LNCAP (cell line): ENCODE measurements around the gene NUDT5.

Source experiments
- CTCF ChIP-seq: fragments of 450-650 bp; IDR thresholded peaks from 2 replicates; pipeline ENCODE4 v1.5.1; 2017; ENCODE audit warnings: mild to moderate bottlenecking

NUDT5 gene

GRCh38 chr10:12198156-12198555 lies 2.5 kb upstream of the NUDT5 start:
- TF ChIP-seq CTCF = no peak

GRCh38 chr10:12196531-12197211 lies 980 bp upstream of the NUDT5 start:
- no peak for TF ChIP-seq CTCF

GRCh38 chr10:12195281-12195602 lies 449 bp downstream of the NUDT5 start:
- TF ChIP-seq CTCF = no peak

DNA sequence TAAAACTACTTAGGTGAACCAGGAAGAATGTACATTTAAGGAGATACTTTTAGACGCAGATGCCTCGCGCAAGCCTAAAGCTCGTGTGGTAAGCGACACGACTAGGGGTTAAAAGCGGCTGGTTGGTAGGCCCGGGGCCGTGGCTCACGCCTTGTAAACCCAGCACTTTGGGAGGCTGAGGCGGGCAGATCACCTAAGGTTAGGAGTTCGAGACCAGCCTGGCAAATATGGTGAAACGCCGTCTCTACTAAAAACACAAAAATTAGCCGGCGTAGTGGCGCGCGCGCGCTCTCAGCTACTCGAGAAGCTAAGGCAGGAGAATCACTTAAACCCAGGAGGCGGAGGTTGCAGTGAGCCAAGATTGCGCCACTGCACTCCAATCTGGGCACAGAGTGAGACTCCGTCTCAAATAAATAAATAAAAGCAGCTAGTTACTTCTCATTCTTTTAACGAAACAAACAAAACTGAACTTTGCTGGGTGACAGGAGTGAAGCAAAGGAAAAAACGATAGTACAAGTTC lies 879 bp downstream of the NUDT5 start:
- TF ChIP-seq CTCF = no peak

DNA sequence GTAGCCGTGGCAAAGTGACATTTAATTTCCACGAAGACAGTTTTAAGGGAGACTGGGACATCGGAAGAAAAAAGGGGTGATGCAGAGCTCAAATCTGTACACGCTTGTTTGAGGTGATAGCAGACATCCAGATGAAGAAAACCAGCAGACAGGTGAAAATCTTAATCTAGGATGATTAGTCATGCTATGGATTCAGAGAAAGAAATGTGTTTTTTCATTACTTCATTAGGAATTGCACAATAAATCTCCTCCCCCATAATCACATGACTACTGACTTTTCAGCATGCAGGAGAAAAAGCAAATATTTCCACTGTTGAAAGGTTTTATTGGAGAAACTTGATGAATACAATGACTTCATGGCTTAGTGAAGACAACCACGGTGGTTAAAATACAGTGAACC lies 2.5 kb downstream of the NUDT5 start:
- no peak for TF ChIP-seq CTCF

GRCh38 chr10:12191715-12192114 lies 4.0 kb downstream of the NUDT5 start:
- no peak for TF ChIP-seq CTCF

DNA sequence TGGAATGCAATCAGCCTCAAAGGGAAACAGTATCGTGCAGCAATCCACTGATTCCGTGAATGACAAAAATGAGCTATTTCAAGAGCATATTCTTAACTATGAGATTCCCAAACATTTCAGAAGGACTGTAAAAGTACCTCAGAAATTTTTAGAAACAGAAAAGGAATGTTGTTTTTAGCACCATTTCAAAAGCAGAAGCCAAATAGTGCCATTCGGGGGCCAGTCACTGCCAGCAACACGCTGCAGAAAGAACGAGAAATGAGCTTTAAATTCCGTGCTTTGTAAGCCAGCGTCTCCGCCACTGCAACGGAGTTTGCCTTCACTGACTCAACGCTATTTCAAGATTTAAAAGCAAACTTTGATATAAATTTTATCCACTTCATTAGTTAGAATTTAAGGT lies 6.3 kb downstream of the NUDT5 start:
- TF ChIP-seq CTCF = no peak

DNA sequence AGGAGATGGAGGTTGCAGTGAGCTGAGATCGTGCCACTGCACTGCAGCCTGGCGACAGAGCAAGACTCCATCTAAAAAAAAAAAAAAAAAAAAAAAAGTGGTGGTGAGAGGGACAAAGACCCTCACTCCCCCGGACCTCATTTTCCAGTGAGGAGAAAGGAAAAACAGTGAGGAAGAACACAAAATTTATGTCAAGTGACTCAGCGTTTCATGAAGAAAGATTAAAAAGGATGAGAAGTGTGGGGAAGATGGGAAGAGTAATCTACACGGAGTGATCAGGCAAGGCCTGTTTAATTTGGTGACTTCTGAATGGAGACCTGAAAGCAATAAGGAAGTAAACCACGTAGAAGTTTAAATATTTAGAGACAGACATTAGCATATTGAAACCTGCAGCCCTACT lies 7.0 kb downstream of the NUDT5 start:
- no peak for TF ChIP-seq CTCF
